ENCODE measurements around the gene CUX1.
"Not testable (repeated sequence)": the region's sequence is repeated elsewhere in the genome, so short reads cannot be mapped to it uniquely, and the experiment has no call there.

Gene CUX1

DNA sequence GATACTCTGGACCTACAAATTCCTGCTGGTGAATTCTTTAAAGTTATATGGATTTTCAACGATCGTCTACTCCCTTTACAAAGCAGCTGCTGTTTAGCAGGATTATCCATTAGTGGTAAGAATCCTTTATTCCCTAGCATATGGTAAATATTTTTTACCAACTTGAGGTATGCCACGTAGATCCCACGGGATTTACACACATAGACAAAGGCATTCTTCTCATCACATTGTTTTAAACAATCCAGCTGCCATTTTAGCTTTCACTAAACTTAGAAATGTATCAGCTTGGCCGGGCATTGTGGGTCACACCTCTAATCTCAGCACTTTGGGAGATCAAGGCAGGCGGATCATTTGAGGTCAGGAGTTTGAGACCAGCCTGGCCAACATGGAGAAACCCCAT lies 321.2 kb downstream of the CUX1 start:
- no peak for DNase-seq (ENCODE audit: low read depth, low spot score)

DNA sequence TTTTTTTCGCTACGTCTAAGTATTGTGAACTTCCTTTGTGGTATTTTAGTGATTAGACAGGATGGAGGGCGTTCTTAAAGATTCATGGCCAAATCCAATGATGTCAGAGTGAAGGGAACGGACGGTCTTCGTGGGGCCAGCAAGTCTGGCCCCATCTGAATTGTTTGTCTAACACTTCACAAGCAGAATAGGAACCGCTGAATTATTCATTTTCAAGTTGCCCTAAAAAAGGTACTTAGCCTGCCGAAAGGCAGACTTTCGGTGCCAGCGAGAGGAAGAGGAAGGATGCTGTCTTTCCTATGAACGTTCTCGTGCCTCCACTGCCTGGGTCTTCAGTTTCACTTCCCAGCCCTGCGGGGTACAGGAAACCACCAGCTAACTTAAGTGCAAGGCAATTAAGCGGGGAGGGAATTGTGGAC lies 323.5 kb downstream of the CUX1 start:
- DNase-seq (ENCODE audit: low read depth, low spot score) = no peak

DNA sequence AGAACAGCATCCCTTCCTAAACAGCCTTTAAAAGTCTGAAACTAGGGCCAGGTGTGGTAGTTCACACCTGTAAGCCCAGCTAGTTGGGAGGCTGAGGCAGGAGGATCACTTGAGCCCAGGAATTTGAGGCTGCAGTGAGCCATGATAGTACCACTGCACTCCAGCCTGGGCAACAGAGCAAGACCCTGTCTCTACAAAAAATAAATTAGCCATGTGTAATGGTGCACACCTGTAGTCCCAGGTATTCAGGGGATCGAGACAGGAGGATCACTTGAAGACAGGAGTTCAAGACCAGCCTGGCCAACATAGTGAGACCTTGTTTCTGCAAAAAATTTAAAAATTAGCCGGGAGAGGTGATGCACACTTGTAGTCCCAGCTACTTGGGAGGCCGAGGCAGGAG lies 325.0 kb downstream of the CUX1 start:
- not testable (repeated sequence) for DNase-seq (ENCODE audit: low read depth, low spot score)

DNA sequence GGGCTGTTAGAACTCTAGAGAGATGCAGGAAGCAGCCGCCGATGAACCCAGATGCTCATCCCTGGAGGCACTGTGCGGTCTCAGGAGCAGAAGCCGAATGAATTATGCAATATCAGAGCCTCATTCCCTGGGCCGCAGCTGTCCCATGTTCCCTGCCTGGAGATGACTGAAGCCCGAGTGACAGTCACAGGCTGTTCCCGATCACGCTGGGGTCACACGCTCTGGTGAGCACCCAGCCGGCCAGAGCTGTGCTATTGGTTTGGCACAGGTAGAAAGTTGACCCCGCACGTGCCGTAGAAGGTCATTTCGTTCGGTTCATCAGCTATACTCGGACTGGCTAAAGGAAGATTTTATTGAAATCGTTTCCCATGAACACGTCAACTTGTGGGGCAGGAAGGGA lies 328.7 kb downstream of the CUX1 start:
- DNase-seq (ENCODE audit: low read depth, low spot score) = no peak

DNA sequence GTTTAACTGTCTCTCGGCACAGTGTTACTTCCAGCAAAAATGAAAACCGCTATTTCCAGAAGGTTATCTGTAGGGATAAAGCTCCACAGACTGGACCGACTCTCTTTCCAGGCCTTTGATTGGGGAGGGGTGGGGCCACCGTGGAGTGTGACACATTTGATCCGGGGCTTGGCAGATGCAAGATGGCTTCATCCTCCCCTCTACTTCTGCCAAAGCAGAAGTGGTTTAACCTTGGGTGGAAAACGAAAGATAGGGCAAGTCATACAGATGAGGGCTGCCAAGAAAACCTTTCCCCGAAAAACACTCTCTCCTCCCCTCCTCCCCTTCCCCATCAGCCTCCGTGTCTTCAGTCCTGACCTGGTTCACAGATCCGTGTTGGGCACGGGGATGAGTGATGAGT lies 329.6 kb downstream of the CUX1 start:
- peak; percentile 56 for DNase-seq (ENCODE audit: low read depth, low spot score)

DNA sequence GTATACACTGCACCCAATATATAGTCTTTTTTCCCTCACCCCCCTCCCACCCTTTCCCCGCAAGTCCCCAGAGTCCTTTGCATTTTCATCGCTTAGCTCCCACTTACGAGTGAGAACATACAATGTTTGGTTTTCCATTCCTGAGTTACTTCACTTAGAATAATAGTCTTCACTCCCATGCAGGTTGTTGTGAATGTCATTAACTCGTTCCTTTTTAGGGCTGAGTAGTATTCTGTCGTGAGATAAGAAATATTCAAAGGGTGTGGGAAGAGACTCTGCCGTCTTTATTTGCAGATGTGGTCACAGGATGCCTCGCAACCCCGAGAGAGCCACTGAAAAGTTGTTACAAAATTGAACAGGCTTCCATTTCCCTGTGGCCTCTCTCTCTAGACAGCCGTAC lies 331.4 kb downstream of the CUX1 start:
- no peak for DNase-seq (ENCODE audit: low read depth, low spot score)

DNA sequence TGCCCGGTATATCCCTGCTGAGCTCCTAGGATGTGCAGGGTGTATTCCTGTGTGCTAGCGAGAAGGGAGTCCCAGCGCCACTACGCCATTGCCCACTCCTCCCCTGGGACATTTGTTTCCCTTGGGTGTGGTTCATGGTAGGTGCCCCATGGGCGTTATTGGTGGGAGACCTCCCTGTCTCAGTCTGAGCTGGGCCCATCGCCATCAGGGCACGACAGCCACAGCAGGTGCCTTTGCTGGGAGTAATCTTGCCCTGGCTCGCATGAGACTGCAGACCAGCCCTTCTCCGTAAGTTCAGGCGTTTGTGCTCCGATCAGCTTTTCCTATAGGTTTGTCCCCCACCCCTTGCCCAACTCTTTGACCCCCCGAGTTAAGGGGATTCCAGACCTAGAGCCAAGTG lies 332.0 kb downstream of the CUX1 start:
- DNase-seq (ENCODE audit: low read depth, low spot score) = no peak

DNA sequence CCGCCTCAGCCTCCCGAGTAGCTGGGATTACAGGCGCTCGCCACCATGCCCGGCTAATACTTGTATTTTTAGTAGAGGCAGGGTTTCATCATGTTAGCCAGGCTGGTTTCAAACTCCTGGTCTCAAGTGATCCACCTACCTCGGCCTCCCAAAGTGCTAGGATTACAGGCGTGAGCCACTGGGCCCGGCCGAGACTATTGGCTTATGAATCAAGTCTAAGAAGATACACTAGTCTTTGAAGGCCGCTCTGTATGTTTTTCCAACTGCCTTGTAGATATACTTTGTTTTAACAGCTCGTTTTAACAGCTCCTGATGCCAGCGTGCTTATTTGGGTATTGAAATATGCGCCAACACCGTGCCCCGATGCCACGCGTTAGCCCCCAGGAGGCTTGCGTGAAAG lies 332.8 kb downstream of the CUX1 start:
- no peak for DNase-seq (ENCODE audit: low read depth, low spot score)

DNA sequence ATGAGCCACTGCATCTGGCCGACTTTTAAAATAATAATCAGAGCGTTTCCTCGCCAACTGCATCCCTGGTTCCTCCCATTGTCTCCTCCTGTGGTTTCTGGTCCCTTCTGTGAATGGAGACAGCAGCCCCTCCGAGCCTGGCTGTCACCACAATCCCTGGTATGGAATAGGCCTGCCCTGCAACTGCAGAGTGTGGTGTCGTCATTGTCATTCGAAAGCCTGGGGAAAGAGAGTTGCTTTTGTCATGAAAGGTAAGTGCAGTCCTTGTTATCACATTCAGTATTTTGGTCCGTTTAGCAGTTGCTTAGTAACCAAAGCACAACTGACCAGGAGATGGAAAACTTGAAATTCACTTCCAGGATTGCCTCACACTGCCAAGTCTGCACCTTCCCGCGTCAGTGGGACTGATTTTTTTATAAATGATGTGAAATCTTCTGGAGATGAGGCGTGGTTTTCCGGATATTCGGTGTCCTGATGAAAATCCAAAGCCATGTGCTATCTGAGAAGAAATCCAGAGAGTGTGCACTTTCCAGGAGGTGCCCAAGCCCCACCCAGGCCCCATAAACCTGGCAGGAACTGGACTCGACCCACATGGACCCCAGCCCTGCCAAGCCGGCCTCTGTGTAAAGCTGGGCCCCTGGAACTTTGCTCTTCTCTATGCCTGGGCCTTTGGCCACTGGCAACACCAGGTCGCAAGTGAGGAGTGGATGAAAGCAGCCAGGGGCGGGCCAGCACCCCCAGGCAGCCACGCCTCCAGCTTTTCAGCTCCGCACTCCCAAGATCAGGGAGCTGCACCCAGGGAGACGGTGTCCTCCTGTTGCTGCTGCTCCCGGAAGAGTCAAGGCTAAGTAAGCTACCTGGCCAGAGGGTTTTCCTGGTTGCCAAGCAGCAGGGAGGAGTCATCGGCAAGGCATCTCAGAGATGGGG lies 335.5 kb downstream of the CUX1 start:
- peak; percentile 81 for DNase-seq (ENCODE audit: low read depth, low spot score)

DNA sequence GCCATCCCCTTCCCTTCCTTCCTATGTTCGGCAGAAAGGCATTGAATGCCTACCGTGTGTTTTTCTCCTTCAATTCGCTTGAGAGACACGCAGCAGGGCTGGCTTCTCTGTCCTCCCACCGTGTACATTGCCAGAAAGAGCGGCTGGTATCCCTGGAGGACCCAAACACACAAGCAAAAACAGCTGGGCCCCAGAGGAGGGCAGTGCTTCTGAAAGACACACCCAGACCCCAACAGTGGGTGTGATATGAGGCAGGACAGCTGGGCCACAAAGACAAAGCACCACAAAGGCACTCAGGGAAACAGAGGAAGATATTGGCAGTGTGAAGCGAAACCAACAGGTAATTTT lies 336.1 kb downstream of the CUX1 start:
- no peak for DNase-seq (ENCODE audit: low read depth, low spot score)

DNA sequence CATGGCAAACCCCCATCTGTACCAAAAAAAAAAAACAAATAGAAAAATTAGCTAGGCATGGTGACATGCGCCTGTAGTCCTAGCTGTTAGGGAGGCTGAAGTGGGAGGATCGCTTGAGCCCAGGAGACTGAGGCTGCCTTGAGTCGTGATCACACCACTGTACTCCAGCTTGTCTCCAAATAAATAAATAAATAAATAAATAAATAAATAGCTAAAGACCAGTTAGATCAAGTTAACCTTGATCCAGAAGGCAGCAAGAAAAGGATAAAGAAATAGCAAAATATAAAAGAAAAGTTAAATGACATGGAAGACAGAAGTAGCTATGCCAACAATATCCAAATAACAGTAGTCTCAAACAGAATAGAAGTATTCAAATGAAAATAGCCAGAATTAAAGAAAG lies 337.0 kb downstream of the CUX1 start:
- no peak for DNase-seq (ENCODE audit: low read depth, low spot score)

DNA sequence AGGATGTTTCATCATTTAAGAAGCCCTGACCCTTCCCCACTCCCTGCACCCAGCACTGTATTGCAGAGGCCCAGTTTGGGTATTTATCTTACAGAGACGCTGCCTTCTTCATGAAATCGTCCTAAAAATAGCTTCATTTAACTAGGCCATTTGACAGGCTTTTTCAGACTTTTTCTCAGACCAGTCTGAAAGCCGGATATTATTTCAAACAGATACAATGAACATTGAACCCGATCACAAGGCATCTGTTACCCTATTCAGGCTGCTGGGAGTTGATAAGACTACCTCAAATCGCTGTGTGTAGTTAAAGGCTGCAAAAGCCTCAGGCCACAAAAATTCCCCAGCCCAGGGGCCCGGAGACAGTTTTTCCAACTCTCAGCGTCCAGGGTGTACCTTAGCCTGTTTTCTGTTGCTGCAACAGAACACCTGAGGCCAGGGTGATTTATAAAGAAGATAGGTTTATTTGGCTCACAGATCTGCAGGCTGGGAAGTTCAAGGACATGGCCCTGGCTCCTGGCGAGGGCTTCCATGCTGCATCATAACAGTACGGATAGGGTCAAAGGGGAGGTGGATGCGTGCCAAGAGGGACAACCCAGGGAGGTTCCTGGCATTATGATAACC lies 338.5 kb downstream of the CUX1 start:
- DNase-seq (ENCODE audit: low read depth, low spot score) = no peak

DNA sequence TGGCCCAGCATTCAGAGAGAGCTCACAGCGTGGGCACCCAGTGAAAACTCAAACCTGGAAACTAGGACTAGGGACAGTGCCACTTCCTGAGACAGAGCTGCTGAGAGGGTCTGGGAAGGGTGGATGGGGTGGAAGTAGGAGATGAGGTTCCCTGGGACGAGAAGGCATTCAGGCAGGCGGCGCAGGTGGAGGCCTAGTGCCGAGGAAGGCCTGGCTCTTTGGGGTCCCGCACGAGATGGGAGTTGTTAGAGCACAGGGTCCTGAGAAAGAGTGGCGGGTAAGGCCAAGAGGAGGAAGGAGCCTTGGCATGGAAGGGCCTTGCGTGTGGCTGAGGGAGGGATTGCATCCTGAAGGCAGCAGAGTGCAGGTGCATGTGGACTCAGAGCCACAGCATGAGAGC lies 339.4 kb downstream of the CUX1 start:
- DNase-seq (ENCODE audit: low read depth, low spot score) = no peak

DNA sequence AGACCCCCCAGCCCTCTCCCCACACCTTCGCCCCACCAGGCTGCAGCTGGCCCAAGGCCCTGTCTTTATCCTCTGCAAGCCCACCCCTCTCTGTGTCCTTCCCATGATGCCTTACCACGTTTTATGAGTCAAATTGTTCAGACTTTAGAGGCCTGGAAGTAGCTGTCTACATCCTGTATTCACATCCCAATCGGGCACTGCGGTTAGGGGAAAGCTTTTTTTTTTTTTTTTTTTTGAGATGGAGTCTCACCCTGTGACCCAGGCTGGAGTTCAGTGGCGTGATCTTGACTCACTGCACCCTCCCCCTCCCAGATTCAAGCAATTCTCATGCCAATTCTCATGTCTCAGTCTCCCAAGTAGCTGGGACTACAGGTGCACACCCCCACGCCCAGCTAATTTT lies 347.7 kb downstream of the CUX1 start:
- DNase-seq (ENCODE audit: low read depth, low spot score) = no peak

DNA sequence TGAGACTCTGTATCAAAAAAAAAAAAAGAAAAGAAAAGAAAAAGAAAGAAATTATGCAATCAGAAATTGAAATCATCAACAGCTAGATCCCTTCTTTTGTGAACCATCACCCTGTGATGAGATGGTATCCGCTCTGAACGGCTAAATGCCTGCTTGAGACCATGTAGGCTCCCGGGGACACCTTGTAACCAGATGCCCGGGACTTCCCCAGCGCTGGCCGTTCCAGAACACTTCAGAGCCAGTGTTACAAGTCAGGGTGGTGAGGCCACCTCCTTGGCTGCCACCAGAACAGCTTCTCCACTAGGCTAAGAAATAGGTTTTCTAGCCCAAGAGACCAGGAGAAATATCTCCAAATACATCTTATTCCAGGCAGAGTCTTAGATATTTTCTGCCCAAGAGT lies 349.8 kb downstream of the CUX1 start:
- no peak for DNase-seq (ENCODE audit: low read depth, low spot score)

DNA sequence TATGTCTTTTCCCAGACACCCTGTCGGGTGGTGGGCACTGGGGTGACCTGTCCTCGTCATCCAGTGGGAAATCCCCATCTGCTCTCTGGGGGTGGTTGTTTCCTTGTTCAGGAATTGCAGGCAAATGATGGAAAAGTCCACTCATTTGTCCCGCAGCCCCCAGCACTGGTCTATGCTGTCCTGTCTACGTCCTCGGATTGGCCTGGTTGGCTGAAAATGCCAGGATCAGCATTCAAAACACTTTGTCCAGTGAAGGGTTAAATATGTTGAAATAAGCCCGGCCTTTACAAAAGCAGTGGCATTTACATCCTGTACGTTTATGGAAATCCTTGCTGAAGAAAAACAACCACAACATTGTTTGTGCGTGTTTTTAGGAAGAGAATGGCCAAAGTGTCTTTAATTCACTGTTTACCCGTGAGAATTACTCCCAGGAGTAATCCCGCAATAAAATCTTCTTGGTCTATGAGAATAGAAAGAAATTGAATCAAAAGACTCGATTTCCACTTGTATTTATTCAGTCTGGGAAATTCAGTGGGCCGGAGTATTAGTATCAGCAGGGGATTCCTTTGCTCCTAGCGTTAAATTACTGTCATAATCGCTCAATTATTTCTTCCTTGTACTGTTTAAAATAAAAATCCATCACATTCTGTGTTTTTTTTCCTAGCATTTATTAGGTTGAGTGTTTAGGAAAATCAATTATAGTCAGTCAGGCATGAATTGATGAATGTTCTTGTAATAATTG lies 352.4 kb downstream of the CUX1 start:
- peak; percentile 84 for DNase-seq (ENCODE audit: low read depth, low spot score)

DNA sequence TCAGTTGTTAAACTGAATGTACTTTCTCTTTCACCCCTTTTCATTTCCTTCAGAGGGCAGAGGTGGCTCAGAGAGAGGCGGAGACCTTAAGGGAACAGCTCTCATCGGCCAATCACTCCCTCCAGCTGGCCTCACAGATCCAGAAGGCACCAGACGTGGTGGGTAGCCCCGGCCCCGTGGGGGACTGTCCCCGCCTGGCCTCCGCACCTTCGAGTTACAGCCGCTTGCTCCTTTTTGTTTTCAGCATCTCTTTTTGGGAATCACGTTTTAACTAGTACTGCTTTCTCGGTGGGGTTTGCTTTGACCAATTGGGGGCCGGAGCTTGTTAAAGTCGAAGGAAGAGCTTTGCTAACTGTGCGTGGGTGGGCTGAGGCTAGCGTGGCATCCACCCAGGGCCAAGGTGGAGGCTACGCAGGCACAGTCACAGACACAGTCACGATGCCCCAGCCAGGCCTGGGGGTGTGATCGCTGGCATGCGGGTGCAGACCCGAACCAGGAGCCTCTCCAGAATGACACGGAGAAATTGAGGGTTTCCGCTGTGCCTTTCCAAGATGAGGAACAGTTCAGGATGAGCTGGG lies 353.1 kb downstream of the CUX1 start:
- DNase-seq (ENCODE audit: low read depth, low spot score) = peak; percentile 52

DNA sequence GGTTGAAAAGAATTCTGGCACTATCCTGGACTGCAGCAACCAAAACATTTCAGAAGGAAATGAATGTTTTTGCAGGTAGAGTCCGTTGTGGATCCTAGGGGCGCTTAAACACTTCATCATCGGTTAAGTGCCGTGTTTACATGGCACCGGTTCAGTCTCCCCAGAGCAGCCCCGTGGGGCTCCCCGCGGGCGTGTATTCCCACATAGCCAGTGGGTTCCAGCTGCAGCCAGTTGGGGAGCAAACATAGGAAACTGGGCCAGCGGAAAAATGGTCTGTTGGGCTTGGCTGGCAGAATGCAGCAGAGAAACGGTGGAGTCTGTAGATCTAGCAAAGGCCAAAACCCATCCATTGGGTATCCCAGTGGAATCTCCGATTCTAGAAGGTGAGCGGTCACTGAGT lies 356.2 kb downstream of the CUX1 start:
- DNase-seq (ENCODE audit: low read depth, low spot score) = no peak

DNA sequence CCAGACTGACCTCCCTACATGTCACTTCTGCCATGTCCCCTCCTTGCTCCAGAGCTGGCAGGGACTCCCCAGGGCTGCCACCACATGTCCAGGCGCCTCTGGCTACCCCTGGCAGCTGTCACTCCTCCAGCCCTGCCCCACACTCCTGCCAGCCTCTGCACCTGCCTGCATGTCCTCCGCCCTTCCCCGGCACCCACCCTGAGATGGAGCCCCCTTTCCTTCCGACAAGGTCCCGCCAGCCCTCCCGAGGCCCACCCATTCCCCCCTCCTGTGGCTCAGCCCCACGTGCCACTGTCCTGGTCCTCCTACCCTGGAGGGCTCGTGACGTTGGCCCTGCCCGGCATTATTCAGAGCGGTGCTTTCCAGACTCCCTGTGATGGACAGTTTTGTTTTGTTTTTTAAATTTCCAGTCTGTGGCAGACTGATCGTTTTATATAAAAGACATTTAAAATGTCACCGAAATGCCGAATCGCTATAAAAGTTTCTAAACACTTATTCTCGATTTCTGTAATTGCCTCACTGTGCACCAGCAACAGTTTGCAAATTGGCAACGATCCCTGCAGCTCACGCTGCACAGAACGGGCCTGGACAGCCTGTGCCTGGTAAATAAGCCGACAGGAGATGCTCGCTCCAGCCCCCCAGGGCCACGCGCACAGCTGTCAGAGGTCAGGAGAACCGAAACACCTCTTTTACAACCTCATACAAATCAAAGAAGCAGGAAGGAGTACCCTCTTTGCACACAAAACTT lies 358.2 kb downstream of the CUX1 start:
- peak; percentile 16 for DNase-seq (ENCODE audit: low read depth, low spot score)

DNA sequence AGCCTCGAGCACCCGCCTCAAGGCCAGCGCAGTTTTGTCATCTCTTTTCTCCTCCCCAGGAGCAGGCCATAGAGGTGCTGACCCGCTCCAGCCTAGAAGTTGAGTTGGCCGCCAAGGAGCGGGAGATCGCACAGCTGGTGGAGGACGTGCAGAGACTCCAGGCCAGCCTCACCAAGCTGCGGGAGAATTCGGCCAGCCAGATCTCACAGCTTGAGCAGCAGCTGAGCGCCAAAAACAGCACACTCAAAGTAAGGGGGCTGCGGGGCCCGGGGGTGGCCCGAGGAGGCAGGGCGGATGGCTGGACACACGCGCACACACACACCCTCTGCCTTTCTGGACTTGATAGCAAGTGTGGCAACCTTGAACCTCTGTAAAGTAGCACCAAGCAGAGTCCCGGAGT lies 361.0 kb downstream of the CUX1 start:
- DNase-seq (ENCODE audit: low read depth, low spot score) = no peak

DNA sequence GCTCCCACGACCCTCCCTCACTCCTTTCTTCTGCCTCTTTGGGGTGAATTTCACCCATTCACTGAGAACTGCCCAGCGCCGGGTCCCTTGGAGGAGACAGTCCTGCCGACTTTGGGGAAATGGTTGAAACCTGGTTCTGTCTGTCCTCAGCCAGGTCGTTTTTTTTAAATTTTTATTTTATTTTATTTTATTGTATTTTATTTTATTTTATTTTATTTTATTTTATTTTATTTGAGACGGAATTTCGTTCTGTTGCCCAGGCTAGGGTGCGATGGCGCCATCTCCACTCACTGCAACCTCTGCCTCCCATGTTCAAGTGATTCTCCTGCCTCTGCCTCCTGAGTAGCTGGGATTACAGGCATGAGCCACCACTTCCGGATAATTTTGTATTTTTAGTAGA lies 363.3 kb downstream of the CUX1 start:
- DNase-seq (ENCODE audit: low read depth, low spot score) = no peak

DNA sequence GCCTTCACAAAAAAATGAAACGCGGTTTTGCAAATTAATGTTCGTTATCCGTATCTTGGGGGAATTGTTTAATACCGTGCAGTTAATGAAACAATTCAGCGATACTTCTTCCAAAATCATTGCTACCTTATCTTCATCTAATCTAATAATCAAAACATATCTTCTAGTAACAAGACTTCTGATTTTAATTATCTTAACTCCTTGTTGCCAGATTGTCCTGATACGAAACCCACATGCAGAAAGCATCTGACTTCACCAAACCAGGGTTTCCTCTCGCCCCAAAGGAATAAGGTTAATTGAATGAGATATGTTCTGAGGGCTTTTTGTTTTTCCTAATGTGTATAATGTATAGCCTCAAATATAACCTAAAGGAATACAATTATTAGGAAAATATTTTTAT lies 364.1 kb downstream of the CUX1 start:
- no peak for DNase-seq (ENCODE audit: low read depth, low spot score)

All from astrocyte of the hippocampus (primary cell).